Motor neuron (in vitro differentiated cells): ENCODE measurements around the gene SEMA5B. TPM values are rescaled to one million over a fixed set of nuclear protein-coding genes. Genes with fewer than 3 reads are reported as not detected.

Experiments
- ATAC-seq, 8 experiments: fragments of 200-7000 bp; cut with Tn5 transposase; replicated peaks in 6 of 8; 2 replicates each; pipeline ENCODE4 v1.8.0; 2021; ENCODE audit warnings: mild to moderate bottlenecking in 8 of 8, moderate library complexity in 8 of 8
- H3K27ac ChIP-seq, 2 donors: fragments of 250-450 bp; sonication (Bioruptor Pico); 2 replicates each; pipeline ENCODE4 v1.9.0; 2021; ENCODE audit warnings: antibody characterized with exemption in 2 of 2, mild to moderate bottlenecking in 2 of 2, moderate library complexity in 1 of 2
- H3K4me1 ChIP-seq, 2 donors: fragments of 250-450 bp; sonication (Bioruptor Pico); replicated peaks in 1 of 2; 2 replicates each; pipeline ENCODE4 v1.6.1; 2021; ENCODE audit warnings: antibody characterized with exemption in 2 of 2, mild to moderate bottlenecking in 2 of 2, moderate library complexity in 1 of 2
- H3K4me3 ChIP-seq, 5 donors: fragments of 250-450 bp; sonication (Bioruptor Pico); 2 replicates each; pipeline ENCODE4 v1.9.0; 2021; ENCODE audit warnings: antibody characterized with exemption in 5 of 5, mild to moderate bottlenecking in 5 of 5, moderate library complexity in 4 of 5
- WGBS, 10 experiments: fragments of 450-650 bp; shearing (Covaris generic); methylation state at CpG; one replicate each; pipeline ENCODE4 v1.0.0; 2022; 5-methylcytosine and 5-hydroxymethylcytosine counted together
- in situ Hi-C, 9 experiments: fragments of 400-800 bp; cut with MboI; loops; one replicate each; pipeline ENCODE4 v1.15.0; 2021; ENCODE audit warnings: low sequenced_read_pairs in 9 of 9, low pct_unique_long_range_greater_than_20kb in 2 of 9; ENCODE audit not compliant: unreplicated experiment in 9 of 9
- total RNA-seq, 8 experiments: library from RNA; unstranded; fragments of 300-600 nt; gene quantifications; 2 replicates each; pipeline versions ENCODE4 v1.2.3 to v1.2.4, GENCODE V29; 2022

The SEMA5B gene
- total RNA-seq, 8 experiments from 2014 or later, result 0.38 to 34.5 (median 21.4) TPM

DNA sequence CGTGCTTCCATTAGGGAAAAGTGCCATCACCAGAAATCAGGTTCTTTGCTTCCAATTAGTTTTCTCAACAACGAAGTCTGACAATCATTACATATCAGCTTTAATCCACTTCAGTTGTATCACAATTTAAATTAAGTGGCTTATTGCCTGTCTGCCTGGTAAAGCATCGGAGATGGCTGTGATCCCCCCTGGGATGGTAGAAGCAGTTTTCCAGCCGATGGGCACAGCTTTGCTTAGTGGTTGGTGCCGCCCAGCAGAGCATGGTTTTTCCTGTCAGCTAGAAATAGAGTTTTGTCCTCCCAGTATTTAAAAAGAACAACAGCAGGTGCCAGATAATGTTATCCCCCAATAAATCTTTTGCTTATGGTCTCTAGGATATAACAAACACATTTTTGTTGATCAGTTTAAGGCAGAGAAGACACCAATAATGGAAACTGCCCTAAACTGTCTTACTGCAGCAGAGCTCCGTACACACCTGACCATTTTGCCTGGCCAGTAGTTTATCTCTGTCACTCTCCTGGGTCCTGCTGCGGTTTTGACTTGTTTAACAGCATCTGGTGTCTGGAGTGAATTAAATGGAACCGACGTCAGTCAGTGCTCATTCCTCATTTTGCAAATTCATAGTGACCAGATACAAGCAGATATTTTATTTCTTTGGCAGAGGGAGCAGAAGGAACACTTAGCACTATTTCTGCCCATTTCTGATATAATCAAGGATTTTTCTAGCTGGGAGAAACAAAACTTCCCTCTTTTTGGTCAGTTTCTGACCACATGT lies 153.6 kb downstream of the SEMA5B start:
- Histone ChIP-seq H3K4me1 (no peaks in the 10 kb centered on the region), H3K27ac (no peak overlapping the region), H3K4me3 (no peak overlapping the region)
- peak in 3 of 8 experiments; percentile 78 to 98 (median 91) for ATAC-seq
- 38 to 100% (median 88%) methylated on average over 1 to 8 of the region's 9 CpGs for WGBS, 10 experiments
- in situ Hi-C loops, result no loop called here

DNA sequence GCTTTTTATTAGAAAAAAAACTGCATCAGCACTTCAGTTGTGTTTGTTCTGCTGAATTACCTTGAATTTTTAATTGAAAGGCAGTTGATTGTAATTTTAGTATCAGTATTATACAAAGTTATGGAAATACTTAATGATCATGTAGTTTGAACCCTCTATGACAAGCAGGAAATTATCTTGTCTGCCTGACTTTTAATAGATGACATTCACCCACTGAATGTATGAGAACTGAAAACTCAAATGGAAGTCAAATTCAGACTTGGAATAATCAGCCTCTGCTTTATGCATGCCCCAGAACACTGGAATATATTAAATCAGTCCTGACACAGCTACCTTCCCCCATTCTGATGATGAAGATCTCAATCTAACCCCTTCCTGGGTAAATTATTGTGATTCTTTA lies 159.2 kb downstream of the SEMA5B start:
- Histone ChIP-seq H3K27ac (no peak overlapping the region), H3K4me1 (no peaks in the 10 kb centered on the region), H3K4me3 (no peak overlapping the region)
- ATAC-seq, result no peak
- in situ Hi-C loops, result no loop called here

DNA sequence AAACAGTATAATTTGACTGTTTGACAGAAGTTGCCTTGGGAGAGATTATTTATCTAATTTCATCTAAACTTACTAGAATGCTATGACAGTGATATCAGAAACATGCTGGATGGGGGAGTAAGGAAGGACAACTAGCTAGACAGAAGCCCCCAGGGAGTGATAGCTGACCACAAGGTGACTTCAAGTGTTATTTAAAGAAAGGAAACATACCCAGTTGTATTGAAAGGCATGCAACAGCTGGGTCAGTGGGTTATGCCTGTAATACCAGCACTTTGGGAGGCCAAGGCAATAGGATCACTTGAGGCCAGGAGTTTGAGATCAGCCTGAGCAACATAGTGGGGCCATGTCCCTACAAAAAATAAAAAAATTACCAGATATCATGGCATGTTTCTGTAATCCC lies 163.1 kb downstream of the SEMA5B start:
- H3K27ac ChIP-seq, result no peak overlapping the region

DNA sequence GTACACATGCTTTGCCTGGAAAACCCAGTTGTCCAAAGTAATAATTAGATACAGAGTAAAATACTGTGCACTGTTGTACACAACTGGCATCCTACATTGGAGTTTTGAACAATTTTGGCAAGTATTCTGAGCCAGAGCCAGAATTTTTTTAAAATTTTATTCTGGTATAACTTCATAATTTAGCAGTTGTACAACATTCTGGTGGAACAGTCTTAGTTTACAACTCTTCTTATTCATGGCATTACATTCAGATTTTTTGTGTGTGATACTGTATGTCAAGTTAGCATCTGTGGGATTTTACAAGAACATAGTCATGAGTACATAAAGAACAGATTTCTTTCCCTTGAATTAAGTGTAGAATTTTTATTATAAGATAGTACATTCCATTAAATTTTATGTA lies 165.2 kb downstream of the SEMA5B start:
- H3K4me3 ChIP-seq, result no peak overlapping the region
- no peak overlapping the region for H3K27ac ChIP-seq
- in situ Hi-C loops, result no loop called here
- no peak for ATAC-seq
- H3K4me1 ChIP-seq, result no peaks in the 10 kb centered on the region

More for the DNA sequence above, 163.1 kb downstream of the SEMA5B start:
- Histone ChIP-seq H3K4me1 (no peaks in the 10 kb centered on the region), H3K4me3 (no peak overlapping the region)
- ATAC-seq, result no peak
- in situ Hi-C loops, result no loop called here

Other genes starting within 250 kb of the SEMA5B start
- gene HSPBAP1, start 233.9 kb downstream of the SEMA5B start, total RNA-seq, result 10 to 100 TPM in 3 of 8 experiments, 1 to 10 TPM in 5; 4.3 to 37.5 (median 7.2) TPM
- gene SLC49A4, start 232.7 kb downstream of the SEMA5B start, total RNA-seq, result 10 to 100 TPM in 4 of 8 experiments, 1 to 10 TPM in 4; 5.9 to 20.0 (median 10.3) TPM
- 10 to 100 TPM in 4 of 8 experiments, 1 to 10 TPM in 4; 6.3 to 51.8 (median 11.5) TPM for gene PDIA5, start 39.3 kb upstream of the SEMA5B start, total RNA-seq
- gene SEC22A, start 174.2 kb upstream of the SEMA5B start, total RNA-seq, result 10 to 100 TPM; 17.8 to 29.2 (median 20.4) TPM